GM20000 (cell line): ENCODE results near the gene CASP2.

Experiments used
- DNase-seq: peaks from one replicate; pipeline ENCODE4 v3.0.0; 2012; ENCODE audit warnings: low spot score
- CTCF ChIP-seq: IDR thresholded peaks from 2 replicates; pipeline ENCODE4 v1.5.1; 2012; ENCODE audit warnings: mild to moderate bottlenecking, control low read depth; ENCODE audit errors: extremely low read depth, missing control alignments

CASP2 gene

GRCh38 chr7:143351574-143351973, 63.4 kb downstream of the CASP2 start:
- no peak for DNase-seq
- TF ChIP-seq CTCF = no peak

- no peak for TF ChIP-seq CTCF
- DNase-seq = no peak
Observed at GRCh38 chr7:143352531-143353002, 64.4 kb downstream of the CASP2 start.

- DNase-seq = no peak
- TF ChIP-seq CTCF = no peak
Observed at GRCh38 chr7:143354376-143354775, 66.2 kb downstream of the CASP2 start.

- DNase-seq = no peak
- no peak for TF ChIP-seq CTCF
Observed at GRCh38 chr7:143354965-143355364, 66.8 kb downstream of the CASP2 start.

- DNase-seq = no peak
- no peak for TF ChIP-seq CTCF
Observed at GRCh38 chr7:143355450-143356385, 67.6 kb downstream of the CASP2 start.

- TF ChIP-seq CTCF = no peak
- DNase-seq = no peak
Observed at GRCh38 chr7:143356414-143357050, 68.4 kb downstream of the CASP2 start.
